WTC11 (cell line): Measurements from ENCODE around the gene NSF.
"Not testable (repeated sequence)": the region's sequence is repeated elsewhere in the genome, so short reads cannot be mapped to it uniquely, and the experiment has no call there.

ENCODE experiments used
- ESRRA ChIP-seq: sonication (generic); formaldehyde crosslinking; IDR thresholded peaks from 2 replicates; pipeline ENCODE4 v1.8.1; 2022; ENCODE audit warnings: mild to moderate bottlenecking, missing genetic modification reagents, borderline replicate concordance
- FOXP1 ChIP-seq: sonication (generic); formaldehyde crosslinking; IDR thresholded peaks from 2 replicates; pipeline ENCODE4 v1.8.0; 2022; ENCODE audit warnings: missing genetic modification reagents, mild to moderate bottlenecking, moderate library complexity, borderline replicate concordance
- IRF2 ChIP-seq: sonication (generic); formaldehyde crosslinking; IDR thresholded peaks from 2 replicates; pipeline ENCODE4 v1.8.0; 2022; ENCODE audit warnings: low read depth, missing genetic modification reagents, borderline replicate concordance
- SMAD3 ChIP-seq: sonication (generic); formaldehyde crosslinking; IDR thresholded peaks from 2 replicates; pipeline ENCODE4 v1.8.0; 2022; ENCODE audit warnings: missing genetic modification reagents, mild to moderate bottlenecking, borderline replicate concordance
- SMAD4 ChIP-seq: sonication (generic); formaldehyde crosslinking; IDR thresholded peaks from 2 replicates; pipeline ENCODE4 v1.8.0; 2022; ENCODE audit warnings: mild to moderate bottlenecking, missing genetic modification reagents
- TCF7 ChIP-seq: sonication (generic); formaldehyde crosslinking; IDR thresholded peaks from 2 replicates; pipeline ENCODE4 v1.8.0; 2022; ENCODE audit warnings: mild to moderate bottlenecking, low read depth, missing genetic modification reagents, moderate library complexity
- TEAD4 ChIP-seq: sonication (generic); formaldehyde crosslinking; IDR thresholded peaks from 2 replicates; pipeline ENCODE4 v1.8.0; 2022; ENCODE audit warnings: mild to moderate bottlenecking, missing genetic modification reagents
- ZNF263 ChIP-seq: sonication (generic); formaldehyde crosslinking; IDR thresholded peaks from 2 replicates; pipeline ENCODE4 v1.8.1; 2022; ENCODE audit warnings: low read depth, mild to moderate bottlenecking, moderate library complexity, missing genetic modification reagents
- ZNF416 ChIP-seq: fragments of 250-450 bp; sonication (Bioruptor Pico); IDR thresholded peaks from 2 replicates; pipeline ENCODE4 v1.9.0; 2021; ENCODE audit warnings: mild to moderate bottlenecking, inconsistent platforms
- ZNF671 ChIP-seq: fragments of 250-450 bp; sonication (Bioruptor Pico); IDR thresholded peaks from 2 replicates; pipeline ENCODE4 v1.8.0; 2021; ENCODE audit warnings: mild to moderate bottlenecking
- TF ChIP-seq, protein P1 (sequence below): fragments of 200-600 bp; IDR thresholded peaks from 2 replicates; pipeline ENCODE4 v1.8.0; 2022; ENCODE audit warnings: antibody characterized with exemption
- TF ChIP-seq, protein P2 (sequence below): fragments of 250-450 bp; sonication (Bioruptor Pico); conservative IDR thresholded peaks from 2 replicates; pipeline ENCODE4 v1.9.0; 2021; ENCODE audit warnings: mild to moderate bottlenecking
- TF ChIP-seq, protein P3 (sequence below): sonication (generic); formaldehyde crosslinking; IDR thresholded peaks from 2 replicates; pipeline ENCODE4 v1.8.0; 2022; ENCODE audit warnings: mild to moderate bottlenecking, missing genetic modification reagents
- TF ChIP-seq, protein P4 (sequence below): fragments of 250-450 bp; sonication (Bioruptor Pico); IDR thresholded peaks from 2 replicates; pipeline ENCODE4 v1.8.0; 2021; ENCODE audit warnings: mild to moderate bottlenecking

DNA sequence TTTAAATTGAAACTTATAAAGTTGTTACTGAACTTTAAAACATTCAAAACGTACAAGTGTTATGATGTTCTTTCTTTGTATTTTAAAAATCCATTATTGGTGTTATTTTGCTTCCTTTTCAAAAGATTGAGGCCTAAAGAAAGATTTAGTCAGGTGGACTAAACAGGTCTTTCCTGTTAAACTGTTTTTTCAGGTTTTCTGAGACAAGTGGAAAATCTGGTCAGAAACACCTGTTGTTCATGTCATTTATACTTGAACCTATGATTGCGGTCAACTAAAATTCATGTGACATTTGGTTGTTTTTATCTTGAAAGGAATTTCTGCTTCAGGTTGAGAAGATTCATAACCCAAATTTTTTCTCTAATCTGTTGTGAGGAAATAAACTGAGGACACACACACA is 108.5 kb downstream of the NSF start:
- TF ChIP-seq ESRRA (CRISPR knock-in tag); FOXP1 (CRISPR knock-in tag); SMAD3; SMAD4 (CRISPR knock-in tag); ZNF671 (CRISPR knock-in tag); IRF2; TCF7 (CRISPR knock-in tag); ZNF263 (CRISPR knock-in tag); TEAD4 (CRISPR knock-in tag); ZNF416 (CRISPR knock-in tag): not testable (repeated sequence)
- TF ChIP-seq, protein P1, sequence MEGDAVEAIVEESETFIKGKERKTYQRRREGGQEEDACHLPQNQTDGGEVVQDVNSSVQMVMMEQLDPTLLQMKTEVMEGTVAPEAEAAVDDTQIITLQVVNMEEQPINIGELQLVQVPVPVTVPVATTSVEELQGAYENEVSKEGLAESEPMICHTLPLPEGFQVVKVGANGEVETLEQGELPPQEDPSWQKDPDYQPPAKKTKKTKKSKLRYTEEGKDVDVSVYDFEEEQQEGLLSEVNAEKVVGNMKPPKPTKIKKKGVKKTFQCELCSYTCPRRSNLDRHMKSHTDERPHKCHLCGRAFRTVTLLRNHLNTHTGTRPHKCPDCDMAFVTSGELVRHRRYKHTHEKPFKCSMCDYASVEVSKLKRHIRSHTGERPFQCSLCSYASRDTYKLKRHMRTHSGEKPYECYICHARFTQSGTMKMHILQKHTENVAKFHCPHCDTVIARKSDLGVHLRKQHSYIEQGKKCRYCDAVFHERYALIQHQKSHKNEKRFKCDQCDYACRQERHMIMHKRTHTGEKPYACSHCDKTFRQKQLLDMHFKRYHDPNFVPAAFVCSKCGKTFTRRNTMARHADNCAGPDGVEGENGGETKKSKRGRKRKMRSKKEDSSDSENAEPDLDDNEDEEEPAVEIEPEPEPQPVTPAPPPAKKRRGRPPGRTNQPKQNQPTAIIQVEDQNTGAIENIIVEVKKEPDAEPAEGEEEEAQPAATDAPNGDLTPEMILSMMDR = not testable (repeated sequence)
- TF ChIP-seq, protein P2, sequence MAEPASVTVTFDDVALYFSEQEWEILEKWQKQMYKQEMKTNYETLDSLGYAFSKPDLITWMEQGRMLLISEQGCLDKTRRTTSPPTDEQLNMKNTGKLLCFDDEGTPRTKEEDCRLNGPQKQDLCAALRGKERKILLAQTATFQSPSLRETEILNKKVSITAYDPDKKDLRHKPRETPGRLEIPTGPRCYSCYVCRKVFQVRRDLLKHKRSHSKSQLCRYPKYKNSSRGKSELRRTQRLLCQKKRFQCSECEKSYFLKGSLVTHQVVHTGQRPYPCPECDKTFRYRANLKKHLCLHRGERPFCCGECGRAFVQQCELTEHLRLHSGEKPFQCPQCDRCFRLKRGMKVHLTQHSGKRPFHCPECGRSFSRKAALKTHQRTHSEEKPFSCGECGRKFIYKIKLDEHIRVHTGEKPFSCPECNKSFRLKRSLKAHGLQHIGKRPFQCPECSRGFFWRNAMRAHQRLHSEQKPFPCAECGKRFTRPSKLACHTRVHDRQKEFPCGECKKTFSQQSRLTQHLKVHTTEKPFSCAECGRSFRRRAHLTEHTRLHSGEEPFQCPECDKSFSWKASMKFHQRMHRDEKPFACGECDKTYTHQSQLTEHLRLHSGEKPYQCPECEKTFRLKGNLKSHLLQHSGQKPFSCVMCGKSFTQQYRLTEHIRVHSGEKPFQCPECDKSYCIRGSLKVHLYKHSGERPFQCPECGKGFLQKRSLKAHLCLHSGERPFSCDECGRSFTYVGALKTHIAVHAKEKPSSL (CRISPR knock-in tag) = not testable (repeated sequence)
- TF ChIP-seq, protein P3, sequence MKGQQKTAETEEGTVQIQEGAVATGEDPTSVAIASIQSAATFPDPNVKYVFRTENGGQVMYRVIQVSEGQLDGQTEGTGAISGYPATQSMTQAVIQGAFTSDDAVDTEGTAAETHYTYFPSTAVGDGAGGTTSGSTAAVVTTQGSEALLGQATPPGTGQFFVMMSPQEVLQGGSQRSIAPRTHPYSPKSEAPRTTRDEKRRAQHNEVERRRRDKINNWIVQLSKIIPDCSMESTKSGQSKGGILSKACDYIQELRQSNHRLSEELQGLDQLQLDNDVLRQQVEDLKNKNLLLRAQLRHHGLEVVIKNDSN = not testable (repeated sequence)
- TF ChIP-seq, protein P4, sequence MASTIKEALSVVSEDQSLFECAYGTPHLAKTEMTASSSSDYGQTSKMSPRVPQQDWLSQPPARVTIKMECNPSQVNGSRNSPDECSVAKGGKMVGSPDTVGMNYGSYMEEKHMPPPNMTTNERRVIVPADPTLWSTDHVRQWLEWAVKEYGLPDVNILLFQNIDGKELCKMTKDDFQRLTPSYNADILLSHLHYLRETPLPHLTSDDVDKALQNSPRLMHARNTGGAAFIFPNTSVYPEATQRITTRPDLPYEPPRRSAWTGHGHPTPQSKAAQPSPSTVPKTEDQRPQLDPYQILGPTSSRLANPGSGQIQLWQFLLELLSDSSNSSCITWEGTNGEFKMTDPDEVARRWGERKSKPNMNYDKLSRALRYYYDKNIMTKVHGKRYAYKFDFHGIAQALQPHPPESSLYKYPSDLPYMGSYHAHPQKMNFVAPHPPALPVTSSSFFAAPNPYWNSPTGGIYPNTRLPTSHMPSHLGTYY (CRISPR knock-in tag) = not testable (repeated sequence)
